Stomach (tissue), 9 donors: ENCODE results near the gene ZC3H14. TPM values are rescaled to one million over a fixed set of nuclear protein-coding genes. Genes with fewer than 3 reads are reported as not detected.

ENCODE experiments used
- DNase-seq, 2 donors: peaks; one replicate each; pipeline versions ENCODE4 v3.0.0 to v3.0.0-alpha.2; 2013 to 2019
- H3K27ac ChIP-seq, 5 donors: fragments of 200-600 bp in 4 of 5; sonication (generic) in 4 of 5; one replicate each; pipeline ENCODE4 v1.5.1; 2013 to 2019; ENCODE audit warnings: mild to moderate bottlenecking in 1 of 5, moderate library complexity in 1 of 5
- H3K27me3 ChIP-seq, 3 donors: fragments of 200-600 bp; sonication (generic); one replicate each; pipeline ENCODE4 v1.5.1; 2017 to 2019; ENCODE audit warnings: mixed run types in 1 of 3
- H3K36me3 ChIP-seq, 4 donors: fragments of 200-600 bp; sonication (generic); 1 replicate in 3 of 4; 2 replicates in 1 of 4; pipeline ENCODE4 v1.5.1; 2016 to 2019
- H3K4me1 ChIP-seq, 4 donors: fragments of 200-600 bp; sonication (generic); one replicate each; pipeline ENCODE4 v1.5.1; 2016 to 2019
- H3K4me3 ChIP-seq, 4 donors: fragments of 200-600 bp; sonication (generic) in 3 of 4; one replicate each; pipeline ENCODE4 v1.5.1; 2016 to 2019; ENCODE audit warnings: mild to moderate bottlenecking in 1 of 4
- H3K9me3 ChIP-seq, 4 donors: fragments of 200-600 bp; sonication (generic); one replicate each; pipeline ENCODE4 v1.5.1; 2016 to 2019
- CTCF ChIP-seq, 7 experiments: fragments of 450-650 bp in 4 of 7; fragments of 200-600 bp in 3 of 7; sonication (generic) in 3 of 7; IDR thresholded peaks; one replicate each; pipeline ENCODE4 v1.5.1; 2016 to 2019; ENCODE audit warnings: antibody characterized with exemption in 7 of 7, control low read depth in 2 of 7, mild to moderate bottlenecking in 1 of 7
- EP300 ChIP-seq: sonication (generic); formaldehyde crosslinking; IDR thresholded peaks from one replicate; pipeline ENCODE4 v1.6.1; 2017; ENCODE audit warnings: antibody characterized with exemption
- POLR2A ChIP-seq, 4 donors: fragments of 450-650 bp; IDR thresholded peaks; one replicate each; pipeline ENCODE4 v1.6.1; 2016; ENCODE audit warnings: antibody characterized with exemption in 4 of 4, control low read depth in 2 of 4, mild to moderate bottlenecking in 1 of 4, moderate library complexity in 1 of 4
- POLR2AphosphoS5 ChIP-seq, 3 donors: sonication (generic); formaldehyde crosslinking; IDR thresholded peaks; one replicate each; pipeline ENCODE4 v1.6.1; 2016; ENCODE audit warnings: antibody characterized with exemption in 3 of 3
- WGBS, 5 donors: extraction: QIAGEN DNeasy Blood & Tissue Kit in 3 of 5; methylation state at CpG; one replicate each; pipeline versions ENCODE4 v1.1.5 to v1.1.7; 2013 to 2018; 5-methylcytosine and 5-hydroxymethylcytosine counted together
- intact Hi-C: fragments of 100-400 bp; cut with DNase I; formaldehyde crosslinking; loops from one replicate; pipeline ENCODE4 v1.15.1; 2023; ENCODE audit warnings: low total_unique reads
- polyA plus RNA-seq, 3 donors: library from polyadenylated mRNA; stranded (reverse); fragments of 200-250 nt; gene quantifications; one replicate each; pipeline ENCODE4 v1.2.3, GENCODE V29; 2013
- total RNA-seq, 5 donors: library from RNA; depleted of rRNA; stranded (reverse); fragments of >200 nt; gene quantifications; one replicate each; pipeline versions ENCODE4 v1.1.0 to v1.2.3, GENCODE V29; 2014 to 2016
- donor health status: healthy with polysubstance abuse.
- donor health status: Bipolar disorder and iron deficiency.
- donor health status: healthy.

ZC3H14 gene
- total and polyA plus RNA-seq, 8 donors, result 18.0 to 83.9 (median 62.2) TPM

GRCh38 chr14:88611878-88612277 lies 49.0 kb downstream of the ZC3H14 start:
- no peak for DNase-seq
- Histone ChIP-seq H3K4me1 (peaks cover 13 to 27% (median 18%) of the 10 kb centered on the region in 4 donors), H3K27ac (no peak overlapping the region), H3K36me3 (peaks cover 30 to 76% (median 74%) of the 10 kb centered on the region in 4 donors), H3K4me3 (no peak overlapping the region), H3K9me3 (no peaks in the 10 kb centered on the region), H3K27me3 (no peaks in the 10 kb centered on the region)
- 28 to 48% (median 35%) methylated on average over 1 of the region's 1 CpG for WGBS, 5 donors
- TF ChIP-seq POLR2A (IDR thresholded peaks at IDR 0.05) (no peak), POLR2AphosphoS5 (IDR thresholded peaks at IDR 0.05) (no peak), EP300 (no peak), CTCF (IDR thresholded peaks at IDR 0.05) (no peak)
- intact Hi-C loops, result no loop called here

- H3K4me1 ChIP-seq, result peaks cover 13 to 27% (median 18%) of the 10 kb centered on the region in 4 donors
- intact Hi-C loops, result no loop called here
- peaks cover 25 to 71% (median 65%) of the 10 kb centered on the region in 4 donors for H3K36me3 ChIP-seq
- H3K9me3 ChIP-seq, result no peaks in the 10 kb centered on the region
- TF ChIP-seq CTCF (IDR thresholded peaks at IDR 0.05) (no peak), EP300 (no peak), POLR2A (IDR thresholded peaks at IDR 0.05) (no peak), POLR2AphosphoS5 (IDR thresholded peaks at IDR 0.05) (no peak)
- no peaks in the 10 kb centered on the region for H3K27me3 ChIP-seq
- no peak for DNase-seq
- H3K4me3 ChIP-seq, result no peak overlapping the region
- peak overlapping the region in 3 of 5 donors; percentile 5 to 17 (median 16) for H3K27ac ChIP-seq
- 65 to 83% (median 73%) methylated on average over 4 of the region's 4 CpGs for WGBS, 5 donors
Observed at GRCh38 chr14:88612981-88613380, 50.1 kb downstream of the ZC3H14 start.

- TF ChIP-seq POLR2A (IDR thresholded peaks at IDR 0.05) (no peak), POLR2AphosphoS5 (IDR thresholded peaks at IDR 0.05) (peak in 2 of 3 donors; percentile 46 to 62)
- Histone ChIP-seq H3K4me1 (peaks cover 13 to 27% (median 18%) of the 10 kb centered on the region in 4 donors), H3K4me3 (no peak overlapping the region), H3K9me3 (no peaks in the 10 kb centered on the region), H3K27me3 (no peaks in the 10 kb centered on the region), H3K36me3 (peaks cover 21 to 65% (median 59%) of the 10 kb centered on the region in 4 donors), H3K27ac (peak overlapping the region in 3 of 5 donors; percentile 1 to 23 (median 16))
- intact Hi-C loops, result no loop called here
- peak; percentile 27 to 74 for DNase-seq
- WGBS, 5 donors, result 17 to 44% (median 27%) methylated on average over 5 of the region's 5 CpGs
Observed at GRCh38 chr14:88613552-88614010, 50.7 kb downstream of the ZC3H14 start.

DNA sequence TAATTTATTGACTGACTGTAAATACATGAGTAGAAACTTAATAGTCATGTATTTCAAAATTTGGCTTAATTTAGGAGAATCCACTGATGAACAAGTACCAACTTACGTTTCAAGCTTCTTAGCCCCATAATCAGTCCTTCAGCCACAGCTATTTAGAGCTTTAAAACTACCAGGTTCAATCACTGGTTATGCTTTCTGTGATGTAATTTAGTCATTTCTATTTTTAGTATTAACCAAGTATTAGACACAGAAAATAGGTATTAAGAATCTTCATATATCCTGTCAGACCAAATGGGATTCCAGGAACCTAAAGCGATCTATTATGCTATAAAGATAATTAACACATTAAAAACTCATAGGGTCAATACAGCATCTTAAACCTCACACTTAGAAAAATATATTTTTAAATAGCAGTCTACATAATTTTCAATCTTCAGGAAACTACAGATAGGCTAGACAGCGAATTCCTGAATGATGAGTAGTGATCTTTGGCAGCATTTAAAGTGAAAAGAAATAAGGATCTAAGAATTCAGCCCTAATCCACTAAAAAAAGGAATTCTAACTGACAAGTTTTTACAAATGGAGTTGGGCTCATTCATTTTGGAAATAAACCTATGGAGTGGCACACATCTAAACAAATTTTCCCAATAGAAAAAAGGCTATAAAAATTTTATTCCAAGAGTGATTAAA lies 51.5 kb downstream of the ZC3H14 start:
- Histone ChIP-seq H3K9me3 (no peaks in the 10 kb centered on the region), H3K27me3 (no peaks in the 10 kb centered on the region), H3K4me3 (no peak overlapping the region), H3K27ac (peak overlapping the region in 3 of 5 donors; percentile 1 to 35 (median 23)), H3K36me3 (peaks cover 14 to 59% (median 53%) of the 10 kb centered on the region in 4 donors), H3K4me1 (peaks cover 13 to 27% (median 18%) of the 10 kb centered on the region in 4 donors)
- no peak for DNase-seq
- TF ChIP-seq POLR2A (IDR thresholded peaks at IDR 0.05), result no peak
- no peak for TF ChIP-seq POLR2AphosphoS5 (IDR thresholded peaks at IDR 0.05)
- no peak for TF ChIP-seq EP300
- TF ChIP-seq CTCF (IDR thresholded peaks at IDR 0.05), result no peak
- intact Hi-C loops, result no loop called here
- WGBS, 5 donors, result 68 to 83% (median 79%) methylated on average over 3 of the region's 3 CpGs

DNA sequence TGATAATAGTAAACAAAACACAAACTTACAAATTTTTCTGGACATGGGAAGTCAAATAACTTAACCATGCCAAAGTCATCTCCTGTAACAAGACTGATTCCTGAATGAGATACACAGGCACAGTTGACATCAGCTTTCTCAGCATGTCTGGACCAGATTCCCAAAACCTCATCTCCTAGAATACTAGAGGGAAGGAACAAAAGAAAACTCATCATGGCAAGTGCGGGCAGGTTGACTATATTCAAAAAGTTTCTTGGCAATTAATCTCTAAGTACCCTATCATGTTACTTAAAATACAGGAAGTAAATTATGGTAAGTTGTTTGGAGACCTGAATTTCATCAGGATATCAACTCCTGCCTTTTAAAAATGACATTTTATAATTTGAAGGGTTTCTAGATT lies 53.9 kb downstream of the ZC3H14 start:
- no peak overlapping the region for H3K4me3 ChIP-seq
- no peak for TF ChIP-seq POLR2AphosphoS5 (IDR thresholded peaks at IDR 0.05)
- TF ChIP-seq CTCF (IDR thresholded peaks at IDR 0.05), result no peak
- H3K27ac ChIP-seq, result no peak overlapping the region
- peaks cover 4 to 36% (median 30%) of the 10 kb centered on the region in 4 donors for H3K36me3 ChIP-seq
- H3K4me1 ChIP-seq, result peaks cover 13 to 27% (median 18%) of the 10 kb centered on the region in 4 donors
- intact Hi-C loops, result no loop called here
- WGBS, 5 donors, result 92 to 100% (median 98%) methylated on average over 1 of the region's 1 CpG
- H3K9me3 ChIP-seq, result no peaks in the 10 kb centered on the region
- H3K27me3 ChIP-seq, result no peaks in the 10 kb centered on the region
- no peak for DNase-seq
